ENCODE results near the gene MINDY4.
A peak's percentile ranks its signal among the peaks of the same experiment; 100 is the strongest.

MINDY4 gene

GRCh38 chr7:30727061-30727945 lies 43.9 kb upstream of the MINDY4 start:
- peaks cover under 1% of the 10 kb centered on the region for H3K9me3 ChIP-seq (ENCODE audit: severe bottlenecking)
- H3K27me3 ChIP-seq (ENCODE audit: insufficient read depth, low read depth, severe bottlenecking): no peaks in the 10 kb centered on the region
- TF ChIP-seq CTCF (IDR thresholded peaks at IDR 0.05; ENCODE audit: low read depth, low read length): no peak
- H3K27ac ChIP-seq: no peak overlapping the region
- no peak for DNase-seq
- H3K36me3 ChIP-seq: no peaks in the 10 kb centered on the region
- H3K4me3 ChIP-seq (ENCODE audit: low read depth, low read length): no peak overlapping the region

GRCh38 chr7:30728591-30729100 lies 42.6 kb upstream of the MINDY4 start:
- no peak for TF ChIP-seq CTCF (IDR thresholded peaks at IDR 0.05; ENCODE audit: low read depth, low read length)
- Histone ChIP-seq H3K9me3 (ENCODE audit: severe bottlenecking) (no peaks in the 10 kb centered on the region), H3K36me3 (no peaks in the 10 kb centered on the region), H3K27me3 (ENCODE audit: insufficient read depth, low read depth, severe bottlenecking) (no peaks in the 10 kb centered on the region), H3K4me3 (ENCODE audit: low read depth, low read length) (no peak overlapping the region), H3K27ac (no peak overlapping the region)
- DNase-seq: no peak

- H3K27me3 ChIP-seq (ENCODE audit: insufficient read depth, low read depth, severe bottlenecking): no peaks in the 10 kb centered on the region
- DNase-seq: no peak
- H3K4me3 ChIP-seq (ENCODE audit: low read depth, low read length): no peak overlapping the region
- no peak for TF ChIP-seq CTCF (IDR thresholded peaks at IDR 0.05; ENCODE audit: low read depth, low read length)
- no peak overlapping the region for H3K27ac ChIP-seq
- no peaks in the 10 kb centered on the region for H3K9me3 ChIP-seq (ENCODE audit: severe bottlenecking)
- H3K36me3 ChIP-seq: no peaks in the 10 kb centered on the region
These were observed 41.6 kb upstream of the MINDY4 start for GRCh38 chr7:30729642-30730041.

DNA sequence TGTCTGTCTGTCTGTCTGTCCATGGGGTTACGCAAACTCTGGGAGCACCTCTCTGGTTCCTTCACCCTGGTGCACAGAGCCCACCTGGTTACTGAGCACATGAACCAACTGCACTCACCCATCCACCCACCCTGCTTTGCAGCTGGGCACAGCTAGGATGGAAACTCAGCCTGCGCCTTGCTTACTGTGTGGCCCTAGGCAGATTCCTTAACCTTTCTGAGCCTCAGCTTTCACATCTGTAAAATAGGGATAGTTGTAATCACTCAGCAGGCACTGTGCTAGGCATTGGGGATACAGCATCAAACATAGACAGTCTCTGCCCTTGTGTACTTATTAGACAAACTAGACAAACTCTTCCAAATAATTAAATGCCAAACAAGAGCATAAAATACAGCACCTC lies 41.1 kb upstream of the MINDY4 start:
- H3K9me3 ChIP-seq (ENCODE audit: severe bottlenecking): no peaks in the 10 kb centered on the region
- no peak overlapping the region for H3K4me3 ChIP-seq (ENCODE audit: low read depth, low read length)
- H3K27me3 ChIP-seq (ENCODE audit: insufficient read depth, low read depth, severe bottlenecking): no peaks in the 10 kb centered on the region
- H3K27ac ChIP-seq: no peak overlapping the region
- no peaks in the 10 kb centered on the region for H3K36me3 ChIP-seq
- TF ChIP-seq CTCF (IDR thresholded peaks at IDR 0.05; ENCODE audit: low read depth, low read length): no peak
- DNase-seq: no peak

DNA sequence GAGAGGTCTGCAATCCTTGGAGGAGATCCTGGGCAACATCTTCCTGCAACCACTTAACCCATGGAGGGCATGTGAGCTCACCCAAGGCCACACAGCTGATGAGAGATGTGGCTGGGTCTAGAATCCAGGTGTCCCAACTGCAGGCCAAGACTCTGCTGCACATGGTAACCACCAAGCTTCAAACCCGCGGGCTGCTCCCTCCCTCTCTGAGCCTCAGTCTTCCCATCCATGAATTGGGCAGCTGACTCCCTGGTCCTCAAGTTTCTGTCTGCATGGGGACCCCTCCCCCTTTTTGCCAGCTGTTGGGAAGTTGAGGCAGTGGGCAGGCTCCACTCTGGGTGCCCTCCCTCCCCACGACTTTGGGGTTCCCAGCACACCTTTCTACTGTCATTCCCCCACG lies 40.2 kb upstream of the MINDY4 start:
- no peaks in the 10 kb centered on the region for H3K27me3 ChIP-seq (ENCODE audit: insufficient read depth, low read depth, severe bottlenecking)
- H3K27ac ChIP-seq: peak overlapping the region; percentile 54; the same call in 1 of the 2 replicates
- no peaks in the 10 kb centered on the region for H3K36me3 ChIP-seq
- no peak for TF ChIP-seq CTCF (IDR thresholded peaks at IDR 0.05; ENCODE audit: low read depth, low read length)
- DNase-seq: no peak
- no peak overlapping the region for H3K4me3 ChIP-seq (ENCODE audit: low read depth, low read length)
- H3K9me3 ChIP-seq (ENCODE audit: severe bottlenecking): no peaks in the 10 kb centered on the region
